GM12873 (cell line): ENCODE data around the gene NUB1.

Source experiments
- CTCF ChIP-seq: IDR thresholded peaks from 2 replicates; pipeline ENCODE4 v1.5.1; 2012; ENCODE audit warnings: low read depth, mild to moderate bottlenecking, moderate library complexity, low read length, control low read depth; ENCODE audit not compliant: insufficient read depth; ENCODE audit errors: missing control alignments

NUB1 gene

GRCh38 chr7:151301471-151302462 is 39.8 kb upstream of the NUB1 start:
- no peak for TF ChIP-seq CTCF

- no peak for TF ChIP-seq CTCF
Observed at GRCh38 chr7:151304856-151305255, 36.8 kb upstream of the NUB1 start.

- TF ChIP-seq CTCF = no peak
Observed at GRCh38 chr7:151306374-151306773, 35.2 kb upstream of the NUB1 start.

- no peak for TF ChIP-seq CTCF
Observed at GRCh38 chr7:151306860-151307259, 34.8 kb upstream of the NUB1 start.

GRCh38 chr7:151307536-151307935 is 34.1 kb upstream of the NUB1 start:
- no peak for TF ChIP-seq CTCF

- no peak for TF ChIP-seq CTCF
Observed at GRCh38 chr7:151308256-151308655, 33.4 kb upstream of the NUB1 start.

GRCh38 chr7:151308791-151309190 is 32.8 kb upstream of the NUB1 start:
- no peak for TF ChIP-seq CTCF
